ENCODE data around the gene PRKCB.

The PRKCB gene

GRCh38 chr16:23968176-23968575 lies 132.4 kb downstream of the PRKCB start:
- DNase-seq (ENCODE audit: low read depth), result no peak

GRCh38 chr16:23969468-23970297 lies 133.9 kb downstream of the PRKCB start:
- DNase-seq (ENCODE audit: low read depth), result no peak

- DNase-seq (ENCODE audit: low read depth), result no peak
Observed at GRCh38 chr16:23974223-23974622, 138.4 kb downstream of the PRKCB start.

- DNase-seq (ENCODE audit: low read depth), result no peak
Observed at GRCh38 chr16:23975293-23975692, 139.5 kb downstream of the PRKCB start.

- DNase-seq (ENCODE audit: low read depth), result no peak
Observed at GRCh38 chr16:23976091-23976490, 140.3 kb downstream of the PRKCB start.

- no peak for DNase-seq (ENCODE audit: low read depth)
Observed at GRCh38 chr16:23976524-23976923, 140.7 kb downstream of the PRKCB start.

- DNase-seq (ENCODE audit: low read depth), result no peak
Observed at GRCh38 chr16:23979441-23979840, 143.7 kb downstream of the PRKCB start.

GRCh38 chr16:23979982-23980381 lies 144.2 kb downstream of the PRKCB start:
- no peak for DNase-seq (ENCODE audit: low read depth)

- no peak for DNase-seq (ENCODE audit: low read depth)
Observed at GRCh38 chr16:23981429-23982399, 145.9 kb downstream of the PRKCB start.

- DNase-seq (ENCODE audit: low read depth), result no peak
Observed at GRCh38 chr16:23986455-23986854, 150.7 kb downstream of the PRKCB start.

GRCh38 chr16:23987443-23987842 lies 151.7 kb downstream of the PRKCB start:
- DNase-seq (ENCODE audit: low read depth), result no peak

- DNase-seq (ENCODE audit: low read depth), result no peak
Observed at GRCh38 chr16:23990507-23990906, 154.7 kb downstream of the PRKCB start.

GRCh38 chr16:23991066-23991465 lies 155.3 kb downstream of the PRKCB start:
- DNase-seq (ENCODE audit: low read depth), result no peak

- DNase-seq (ENCODE audit: low read depth), result no peak
Observed at GRCh38 chr16:23994615-23995014, 158.8 kb downstream of the PRKCB start.

GRCh38 chr16:23996258-23996955 lies 160.6 kb downstream of the PRKCB start:
- DNase-seq (ENCODE audit: low read depth), result no peak

GRCh38 chr16:23998771-23999170 lies 163.0 kb downstream of the PRKCB start:
- DNase-seq (ENCODE audit: low read depth), result no peak

GRCh38 chr16:23999663-24000062 lies 163.9 kb downstream of the PRKCB start:
- no peak for DNase-seq (ENCODE audit: low read depth)

GRCh38 chr16:24001710-24002109 lies 165.9 kb downstream of the PRKCB start:
- no peak for DNase-seq (ENCODE audit: low read depth)

GRCh38 chr16:24002619-24003018 lies 166.8 kb downstream of the PRKCB start:
- DNase-seq (ENCODE audit: low read depth), result no peak

- no peak for DNase-seq (ENCODE audit: low read depth)
Observed at GRCh38 chr16:24005577-24005976, 169.8 kb downstream of the PRKCB start.

GRCh38 chr16:24007391-24007790 lies 171.6 kb downstream of the PRKCB start:
- no peak for DNase-seq (ENCODE audit: low read depth)

GRCh38 chr16:24007934-24008333 lies 172.2 kb downstream of the PRKCB start:
- DNase-seq (ENCODE audit: low read depth), result no peak

Measured in non-pigmented ciliary epithelial cell (primary cell).